GM12878 (cell line): Measurements from ENCODE around the gene MICAL3. TPM values are rescaled to one million over a fixed set of nuclear protein-coding genes. Genes with fewer than 3 reads are reported as not detected.
A peak's percentile ranks its signal among the peaks of the same experiment; 100 is the strongest.

ENCODE experiments used
- ATAC-seq: fragments of 200-7000 bp; cut with Tn5 transposase; 3 replicates; pipeline ENCODE4 v1.9.1; 2020; ENCODE audit warnings: mild to moderate bottlenecking, moderate library complexity
- BruUV-seq: library from RNA; stranded (reverse); fragments of 400-500 nt; replicated peaks from 2 replicates; lab custom pipeline; 2021; lab: Mats Ljungman, UMichigan
- CTCF ChIA-PET: fragments of 300-600 bp; sonication (Branson Sonifier 250); formaldehyde crosslinking; extraction: SDS; loops from one replicate; lab custom pipeline; 2021; ENCODE audit warnings: inconsistent platforms; lab: Yijun Ruan, JAX
- POLR2A ChIA-PET: fragments of 350-600 bp; formaldehyde crosslinking; extraction: SDS; loops from one replicate; lab custom pipeline; 2021; ENCODE audit warnings: inconsistent platforms; lab: Charles Lee
- RAD21 ChIA-PET: fragments of 300-600 bp; sonication (Branson Sonifier 250); formaldehyde crosslinking; loops from one replicate; lab custom pipeline; 2023; ENCODE audit warnings: antibody characterized with exemption; ENCODE audit not compliant: unreplicated experiment; lab: Charles Lee
- SMC1A ChIA-PET: fragments of 300-600 bp; sonication (Branson Sonifier 250); formaldehyde crosslinking; loops from one replicate; lab custom pipeline; 2023; ENCODE audit not compliant: unreplicated experiment, uncharacterized antibody; lab: Charles Lee
- DNase-seq: peaks from one replicate; pipeline ENCODE4 v3.0.0-alpha.2; 2011; ENCODE audit warnings: low read depth, low spot score
- FAIRE-seq: peaks from 3 replicates; lab custom pipeline; 2011; peaks lifted over from hg19 to GRCh38; lab: Jason Lieb, UNC
- H2AFZ ChIP-seq: 2 replicates; pipeline ENCODE4 v1.6.0; 2011; ENCODE audit warnings: low read depth, low read length, control low read depth; ENCODE audit not compliant: control insufficient read depth
- H3K27ac ChIP-seq: 2 replicates; pipeline ENCODE4 v1.5.1; 2011; ENCODE audit warnings: control low read depth; ENCODE audit not compliant: control insufficient read depth, insufficient read depth
- H3K27me3 ChIP-seq, 2 experiments: replicated peaks in 1 of 2; 2 replicates each; pipeline versions ENCODE4 v1.6.0 to v1.6.1; 2011; ENCODE audit warnings: low read length in 1 of 2; ENCODE audit not compliant: control insufficient read depth in 2 of 2, insufficient read depth in 2 of 2
- H3K36me3 ChIP-seq, 2 experiments: 2 replicates each; pipeline ENCODE4 v1.5.1; 2011; ENCODE audit warnings: low read length in 1 of 2; ENCODE audit not compliant: control insufficient read depth in 2 of 2, insufficient read depth in 2 of 2
- H3K4me1 ChIP-seq: 2 replicates; pipeline ENCODE4 v1.6.1; 2011; ENCODE audit warnings: mild to moderate bottlenecking, low read length, moderate library complexity, mixed read lengths; ENCODE audit not compliant: control insufficient read depth, insufficient read depth
- H3K4me2 ChIP-seq: 2 replicates; pipeline ENCODE4 v1.6.0; 2011; ENCODE audit warnings: control low read depth; ENCODE audit not compliant: control insufficient read depth, insufficient read depth
- H3K4me3 ChIP-seq: fragments of 200-600 bp; sonication (generic); 2 replicates; pipeline ENCODE4 v1.5.1; 2016
- H3K79me2 ChIP-seq: 2 replicates; pipeline ENCODE4 v1.6.0; 2011; ENCODE audit warnings: low read length; ENCODE audit not compliant: control insufficient read depth, insufficient read depth
- H3K9ac ChIP-seq: 2 replicates; pipeline ENCODE4 v1.8.0; 2011; ENCODE audit warnings: low read length, control low read depth, mixed read lengths; ENCODE audit not compliant: control insufficient read depth, insufficient read depth
- H3K9me3 ChIP-seq: replicated peaks from 3 replicates; pipeline ENCODE4 v1.5.1; 2011; ENCODE audit warnings: mild to moderate bottlenecking, low read length; ENCODE audit not compliant: control insufficient read depth, insufficient read depth
- H4K20me1 ChIP-seq: 2 replicates; pipeline ENCODE4 v1.6.0; 2011; ENCODE audit not compliant: control insufficient read depth, insufficient read depth
- EP300 ChIP-seq, 2 experiments: fragments of 150-350 bp in 1 of 2; IDR thresholded peaks; 2 replicates each; pipeline ENCODE4 v1.6.1; 2011 to 2012; ENCODE audit warnings: low read depth in 2 of 2, low read length in 2 of 2, borderline replicate concordance in 1 of 2, improper control_type of control experiment in 1 of 2, inconsistent platforms in 1 of 2; ENCODE audit not compliant: control insufficient read depth in 1 of 2
- EZH2 ChIP-seq: IDR thresholded peaks from 2 replicates; pipeline ENCODE4 v1.6.1; 2012; ENCODE audit warnings: low read depth, mild to moderate bottlenecking, control low read depth, inconsistent platforms, low read length, borderline replicate concordance; ENCODE audit not compliant: control insufficient read depth
- FOXM1 ChIP-seq: IDR thresholded peaks from 2 replicates; pipeline ENCODE4 v1.6.1; 2012; ENCODE audit warnings: low read depth, mild to moderate bottlenecking, inconsistent platforms, low read length, moderate library complexity
- KLF5 ChIP-seq: fragments of 450-650 bp; IDR thresholded peaks from 2 replicates; pipeline ENCODE4 v1.6.1; 2014; ENCODE audit warnings: mild to moderate bottlenecking; ENCODE audit not compliant: partially characterized antibody
- MEF2B ChIP-seq: fragments of 450-650 bp; IDR thresholded peaks from 2 replicates; pipeline ENCODE4 v1.6.1; 2018; ENCODE audit warnings: mild to moderate bottlenecking, moderate library complexity; ENCODE audit not compliant: partially characterized antibody, poor library complexity, severe bottlenecking
- SIN3A ChIP-seq: IDR thresholded peaks from 2 replicates; pipeline ENCODE4 v1.6.1; 2012; ENCODE audit warnings: low read depth, low read length, improper control_type of control experiment
- SMAD1 ChIP-seq: fragments of 450-650 bp; IDR thresholded peaks from 2 replicates; pipeline ENCODE4 v1.6.1; 2018; ENCODE audit warnings: mild to moderate bottlenecking, low read depth; ENCODE audit not compliant: partially characterized antibody
- SPI1 ChIP-seq: IDR thresholded peaks from 2 replicates; pipeline ENCODE4 v1.6.1; 2011; ENCODE audit warnings: low read depth, mild to moderate bottlenecking, low read length, moderate library complexity, borderline replicate concordance; ENCODE audit not compliant: insufficient read depth
- WGBS: methylation state at CpG from one replicate; pipeline ENCODE4 v1.1.6; 2016; ENCODE audit warnings: low lambda C conversion rate; ENCODE audit not compliant: insufficient replicate concordance, insufficient coverage; ENCODE audit errors: missing lambda C conversion rate; 5-methylcytosine and 5-hydroxymethylcytosine counted together
- in situ Hi-C: fragments of 300-500 bp; cut with MboI; formaldehyde crosslinking; loops from 9 replicates; pipeline ENCODE4 v1.14.3; 2018; ENCODE audit warnings: mixed read lengths
- intact Hi-C: fragments of 100-400 bp; cut with micrococcal nuclease; formaldehyde crosslinking; loops from one replicate; pipeline ENCODE4 v1.14.2; 2022; ENCODE audit not compliant: unreplicated experiment
- polyA plus RNA-seq, 11 experiments: library from polyadenylated mRNA; depleted of rRNA in 4 of 11; unstranded in 6 of 11; stranded (reverse) in 5 of 11; fragments of >200 nt; fragmentation: Nextera tagmentation in 4 of 11; fragmentation: Illumina TruSeq in 1 of 11; extraction: Ambion mirVana in 4 of 11; extraction: Trizol in 1 of 11; gene quantifications; 1 replicate in 1 of 11; 2 replicates in 10 of 11; pipeline versions ENCODE4 v1.2.1 to v1.2.3, GENCODE V29; 2011 to 2016; ENCODE audit warnings: inconsistent platforms in 2 of 11, missing spikeins in 2 of 11, low read depth in 1 of 11
- total RNA-seq, 4 experiments: library from RNA; depleted of rRNA in 3 of 4; stranded (reverse); fragments of >200 nt in 3 of 4; fragmentation: Illumina TruSeq in 1 of 4; extraction: Trizol in 1 of 4; gene quantifications; 2 replicates each; pipeline versions ENCODE4 v1.2.1 to v1.2.3, GENCODE V29; 2013 to 2021
- TF ChIP-seq, protein P1 (sequence below): fragments of 450-650 bp; IDR thresholded peaks from 2 replicates; pipeline ENCODE4 v1.6.1; 2018; ENCODE audit warnings: borderline replicate concordance, mild to moderate bottlenecking; ENCODE audit not compliant: partially characterized antibody
- TF ChIP-seq, protein P2 (sequence below): fragments of 450-650 bp; IDR thresholded peaks from 2 replicates; pipeline ENCODE4 v1.6.1; 2017; ENCODE audit warnings: borderline replicate concordance
- TF ChIP-seq, protein P3 (sequence below): IDR thresholded peaks from 2 replicates; pipeline ENCODE4 v1.6.1; 2012; ENCODE audit warnings: low read depth, low read length, improper control_type of control experiment
- TF ChIP-seq, protein P4 (sequence below): fragments of 450-650 bp; IDR thresholded peaks from 2 replicates; pipeline ENCODE4 v1.6.1; 2018; ENCODE audit warnings: mild to moderate bottlenecking, low read depth, moderate library complexity; ENCODE audit not compliant: partially characterized antibody

Gene MICAL3
- total and polyA plus RNA-seq, 10 of the 15 experiments (the other 5 are each of a cell fraction or from before 2014, with no cell fraction given), result 2.6 to 92.2 (median 24.0) TPM

DNA sequence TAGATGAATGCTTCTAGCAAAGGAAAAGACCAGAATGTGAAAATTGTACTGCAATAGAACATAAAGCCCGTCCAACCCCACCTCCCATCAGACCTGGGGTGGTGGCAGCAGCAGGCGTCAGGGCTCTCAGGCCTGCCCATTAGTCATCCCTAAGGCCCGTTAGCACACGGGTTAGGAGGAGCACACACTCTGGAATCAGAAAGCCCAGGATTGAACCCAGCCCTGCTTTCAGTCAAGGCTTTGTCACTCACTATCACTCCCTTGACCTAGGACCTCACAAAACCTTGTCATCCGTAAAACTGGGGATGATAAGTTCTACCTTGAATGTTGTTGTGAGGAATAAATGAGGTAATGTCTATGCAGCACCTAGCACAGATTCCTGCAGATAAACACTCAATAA, 26.9 kb downstream of the MICAL3 start:
- Histone ChIP-seq H2AFZ (no peak overlapping the region), H3K4me3 (0 out of 2 replicates have a peak overlapping the region, but pooled peaks have one; percentile 5), H3K9me3 (no peaks in the 10 kb centered on the region), H3K9ac (no peak overlapping the region; the same call in 1 of the 2 replicates), H3K27me3 (no peaks in the 10 kb centered on the region), H3K36me3 (peaks cover 0 to 2% of the 10 kb centered on the region in 2 experiments; a peak in 1 of 4 replicates), H4K20me1 (no peaks in the 10 kb centered on the region), H3K79me2 (peaks cover 49% of the 10 kb centered on the region), H3K4me2 (peak overlapping the region; percentile 46; the same call in 1 of the 2 replicates), H3K4me1 (peaks cover 38% of the 10 kb centered on the region), H3K27ac (peak overlapping the region; percentile 45; the same call in 1 of the 2 replicates)
- FAIRE-seq, result no peak
- no peak for ATAC-seq
- in situ Hi-C loops (no loop called here), intact Hi-C loops (loop anchor here (10.0 kb wide), 1 partner anchor 223 kb away; the partner anchor contains the start of gene BID)
- ChIA-PET RAD21 (interaction anchor here (1.1 to 3.0 kb wide), 7 partner anchors 23 to 199 kb away, joined by 3 to 16 read pairs (median 8); partner anchors contain the start of gene PEX26), POLR2A (interaction anchor here (1.2 to 1.8 kb wide), 2 partner anchors 23 to 113 kb away, joined by 5 to 6 read pairs; partner anchors contain the start of gene TUBA8), SMC1A (interaction anchor here (1.3 to 4.2 kb wide), 5 partner anchors 23 to 197 kb away, joined by 3 to 34 read pairs (median 8); no protein-coding TSS in a partner anchor), CTCF (interaction anchor here (1.0 to 3.7 kb wide), 7 partner anchors 16 to 79 kb away, joined by 3 to 22 read pairs (median 6); no protein-coding TSS in a partner anchor)
- 61% methylated on average over 5 of the region's 5 CpGs for WGBS
- no TSS peak for BruUV-seq
- no peak for DNase-seq
- TF ChIP-seq SPI1 (no peak), SMAD1 (no peak), SIN3A (no peak), MEF2B (no peak), EZH2 (no peak), EP300 (IDR thresholded peaks at IDR 0.05; ENCODE audit: borderline replicate concordance in 1 of 2, control insufficient read depth in 1 of 2, low read depth in 2 of 2, low read length in 2 of 2) (no peak), FOXM1 (no peak), KLF5 (no peak)
- TF ChIP-seq, protein P1, sequence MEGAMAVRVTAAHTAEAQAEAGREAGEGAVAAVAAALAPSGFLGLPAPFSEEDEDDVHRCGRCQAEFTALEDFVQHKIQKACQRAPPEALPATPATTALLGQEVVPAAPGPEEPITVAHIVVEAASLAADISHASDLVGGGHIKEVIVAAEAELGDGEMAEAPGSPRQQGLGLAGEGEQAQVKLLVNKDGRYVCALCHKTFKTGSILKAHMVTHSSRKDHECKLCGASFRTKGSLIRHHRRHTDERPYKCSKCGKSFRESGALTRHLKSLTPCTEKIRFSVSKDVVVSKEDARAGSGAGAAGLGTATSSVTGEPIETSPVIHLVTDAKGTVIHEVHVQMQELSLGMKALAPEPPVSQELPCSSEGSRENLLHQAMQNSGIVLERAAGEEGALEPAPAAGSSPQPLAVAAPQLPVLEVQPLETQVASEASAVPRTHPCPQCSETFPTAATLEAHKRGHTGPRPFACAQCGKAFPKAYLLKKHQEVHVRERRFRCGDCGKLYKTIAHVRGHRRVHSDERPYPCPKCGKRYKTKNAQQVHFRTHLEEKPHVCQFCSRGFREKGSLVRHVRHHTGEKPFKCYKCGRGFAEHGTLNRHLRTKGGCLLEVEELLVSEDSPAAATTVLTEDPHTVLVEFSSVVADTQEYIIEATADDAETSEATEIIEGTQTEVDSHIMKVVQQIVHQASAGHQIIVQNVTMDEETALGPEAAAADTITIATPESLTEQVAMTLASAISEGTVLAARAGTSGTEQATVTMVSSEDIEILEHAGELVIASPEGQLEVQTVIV, result no peak
- TF ChIP-seq, protein P2, sequence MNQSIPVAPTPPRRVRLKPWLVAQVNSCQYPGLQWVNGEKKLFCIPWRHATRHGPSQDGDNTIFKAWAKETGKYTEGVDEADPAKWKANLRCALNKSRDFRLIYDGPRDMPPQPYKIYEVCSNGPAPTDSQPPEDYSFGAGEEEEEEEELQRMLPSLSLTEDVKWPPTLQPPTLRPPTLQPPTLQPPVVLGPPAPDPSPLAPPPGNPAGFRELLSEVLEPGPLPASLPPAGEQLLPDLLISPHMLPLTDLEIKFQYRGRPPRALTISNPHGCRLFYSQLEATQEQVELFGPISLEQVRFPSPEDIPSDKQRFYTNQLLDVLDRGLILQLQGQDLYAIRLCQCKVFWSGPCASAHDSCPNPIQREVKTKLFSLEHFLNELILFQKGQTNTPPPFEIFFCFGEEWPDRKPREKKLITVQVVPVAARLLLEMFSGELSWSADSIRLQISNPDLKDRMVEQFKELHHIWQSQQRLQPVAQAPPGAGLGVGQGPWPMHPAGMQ, result no peak
- TF ChIP-seq, protein P3, sequence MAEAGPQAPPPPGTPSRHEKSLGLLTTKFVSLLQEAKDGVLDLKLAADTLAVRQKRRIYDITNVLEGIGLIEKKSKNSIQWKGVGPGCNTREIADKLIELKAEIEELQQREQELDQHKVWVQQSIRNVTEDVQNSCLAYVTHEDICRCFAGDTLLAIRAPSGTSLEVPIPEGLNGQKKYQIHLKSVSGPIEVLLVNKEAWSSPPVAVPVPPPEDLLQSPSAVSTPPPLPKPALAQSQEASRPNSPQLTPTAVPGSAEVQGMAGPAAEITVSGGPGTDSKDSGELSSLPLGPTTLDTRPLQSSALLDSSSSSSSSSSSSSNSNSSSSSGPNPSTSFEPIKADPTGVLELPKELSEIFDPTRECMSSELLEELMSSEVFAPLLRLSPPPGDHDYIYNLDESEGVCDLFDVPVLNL, result no peak
- TF ChIP-seq, protein P4, sequence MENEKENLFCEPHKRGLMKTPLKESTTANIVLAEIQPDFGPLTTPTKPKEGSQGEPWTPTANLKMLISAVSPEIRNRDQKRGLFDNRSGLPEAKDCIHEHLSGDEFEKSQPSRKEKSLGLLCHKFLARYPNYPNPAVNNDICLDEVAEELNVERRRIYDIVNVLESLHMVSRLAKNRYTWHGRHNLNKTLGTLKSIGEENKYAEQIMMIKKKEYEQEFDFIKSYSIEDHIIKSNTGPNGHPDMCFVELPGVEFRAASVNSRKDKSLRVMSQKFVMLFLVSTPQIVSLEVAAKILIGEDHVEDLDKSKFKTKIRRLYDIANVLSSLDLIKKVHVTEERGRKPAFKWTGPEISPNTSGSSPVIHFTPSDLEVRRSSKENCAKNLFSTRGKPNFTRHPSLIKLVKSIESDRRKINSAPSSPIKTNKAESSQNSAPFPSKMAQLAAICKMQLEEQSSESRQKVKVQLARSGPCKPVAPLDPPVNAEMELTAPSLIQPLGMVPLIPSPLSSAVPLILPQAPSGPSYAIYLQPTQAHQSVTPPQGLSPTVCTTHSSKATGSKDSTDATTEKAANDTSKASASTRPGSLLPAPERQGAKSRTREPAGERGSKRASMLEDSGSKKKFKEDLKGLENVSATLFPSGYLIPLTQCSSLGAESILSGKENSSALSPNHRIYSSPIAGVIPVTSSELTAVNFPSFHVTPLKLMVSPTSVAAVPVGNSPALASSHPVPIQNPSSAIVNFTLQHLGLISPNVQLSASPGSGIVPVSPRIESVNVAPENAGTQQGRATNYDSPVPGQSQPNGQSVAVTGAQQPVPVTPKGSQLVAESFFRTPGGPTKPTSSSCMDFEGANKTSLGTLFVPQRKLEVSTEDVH, result no peak
